ENCODE measurements around the gene TCL1B. TPM values are rescaled to one million over a fixed set of nuclear protein-coding genes. Genes with fewer than 3 reads are reported as not detected.

TCL1B gene
- total and polyA plus RNA-seq, 2 donors (not counting 3 experiments of a cell fraction or from before 2014, with no cell fraction given), result not detected

GRCh38 chr14:95722525-95723190, 36.4 kb downstream of the TCL1B start:
- Histone ChIP-seq H4K20me1 (replicated peaks; ENCODE audit: control insufficient read depth, extremely low read depth, insufficient read depth, low read length) (no peaks in the 10 kb centered on the region), H3K9ac (replicated peaks; ENCODE audit: extremely low read depth, insufficient read depth, low read length) (no peak overlapping the region), H3K4me3 (replicated peaks in 1 of 3; ENCODE audit: insufficient read depth in 1 of 3, low read depth in 1 of 3, low read length in 3 of 3) (no peak overlapping the region), H3K36me3 (ENCODE audit: control insufficient read depth in 2 of 2, extremely low read depth in 1 of 2, insufficient read depth in 2 of 2, low read length in 2 of 2) (no peaks in the 10 kb centered on the region), H3K9me3 (replicated peaks; ENCODE audit: control insufficient read depth, insufficient read depth, low read length) (no peaks in the 10 kb centered on the region), H2AFZ (ENCODE audit: low read depth, low read length) (no peak overlapping the region), H3K9me1 (replicated peaks; ENCODE audit: control insufficient read depth, extremely low read depth, insufficient read depth, low read length) (no peaks in the 10 kb centered on the region), H3K4me2 (ENCODE audit: insufficient read depth, low read length) (no peak overlapping the region), H3K27ac (ENCODE audit: insufficient read depth, low read depth, low read length) (no peak overlapping the region), H3K4me1 (ENCODE audit: control insufficient read depth, extremely low read depth, insufficient read depth, low read length) (no peaks in the 10 kb centered on the region), H3K79me2 (ENCODE audit: control insufficient read depth, insufficient read depth, low read length) (no peaks in the 10 kb centered on the region), H3K27me3 (ENCODE audit: control insufficient read depth in 2 of 2, insufficient read depth in 2 of 2, low read length in 2 of 2) (no peaks in the 10 kb centered on the region)
- FAIRE-seq (no peak), DNase-seq (ENCODE audit: low read depth, low spot score) (no peak)
- TF ChIP-seq MYC (IDR thresholded peaks at IDR 0.05; ENCODE audit: low read depth, low read length), result no peak
- TF ChIP-seq EZH2 (IDR thresholded peaks at IDR 0.05; ENCODE audit: borderline replicate concordance, low read depth, low read length, severe bottlenecking), result no peak
- TF ChIP-seq POLR2A (IDR thresholded peaks at IDR 0.05; ENCODE audit: low read depth, low read length), result no peak
- no peak for TF ChIP-seq GATA2 (IDR thresholded peaks at IDR 0.05; ENCODE audit: insufficient read depth, insufficient read length, low read depth, low read length)
- TF ChIP-seq FOS (IDR thresholded peaks at IDR 0.05; ENCODE audit: borderline replicate concordance, insufficient read depth, low read length), result no peak
- TF ChIP-seq, protein P1, sequence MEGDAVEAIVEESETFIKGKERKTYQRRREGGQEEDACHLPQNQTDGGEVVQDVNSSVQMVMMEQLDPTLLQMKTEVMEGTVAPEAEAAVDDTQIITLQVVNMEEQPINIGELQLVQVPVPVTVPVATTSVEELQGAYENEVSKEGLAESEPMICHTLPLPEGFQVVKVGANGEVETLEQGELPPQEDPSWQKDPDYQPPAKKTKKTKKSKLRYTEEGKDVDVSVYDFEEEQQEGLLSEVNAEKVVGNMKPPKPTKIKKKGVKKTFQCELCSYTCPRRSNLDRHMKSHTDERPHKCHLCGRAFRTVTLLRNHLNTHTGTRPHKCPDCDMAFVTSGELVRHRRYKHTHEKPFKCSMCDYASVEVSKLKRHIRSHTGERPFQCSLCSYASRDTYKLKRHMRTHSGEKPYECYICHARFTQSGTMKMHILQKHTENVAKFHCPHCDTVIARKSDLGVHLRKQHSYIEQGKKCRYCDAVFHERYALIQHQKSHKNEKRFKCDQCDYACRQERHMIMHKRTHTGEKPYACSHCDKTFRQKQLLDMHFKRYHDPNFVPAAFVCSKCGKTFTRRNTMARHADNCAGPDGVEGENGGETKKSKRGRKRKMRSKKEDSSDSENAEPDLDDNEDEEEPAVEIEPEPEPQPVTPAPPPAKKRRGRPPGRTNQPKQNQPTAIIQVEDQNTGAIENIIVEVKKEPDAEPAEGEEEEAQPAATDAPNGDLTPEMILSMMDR (IDR thresholded peaks at IDR 0.05; ENCODE audit: extremely low read depth in 1 of 2, insufficient read depth in 1 of 2, low read depth in 1 of 2, low read length in 2 of 2), result no peak
- no peak for TF ChIP-seq JUN (IDR thresholded peaks at IDR 0.05; ENCODE audit: borderline replicate concordance, insufficient read depth, insufficient read length, low read depth)
- TF ChIP-seq, protein P2, sequence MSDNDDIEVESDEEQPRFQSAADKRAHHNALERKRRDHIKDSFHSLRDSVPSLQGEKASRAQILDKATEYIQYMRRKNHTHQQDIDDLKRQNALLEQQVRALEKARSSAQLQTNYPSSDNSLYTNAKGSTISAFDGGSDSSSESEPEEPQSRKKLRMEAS (IDR thresholded peaks at IDR 0.05; ENCODE audit: insufficient read depth, insufficient read length), result no peak
- no peak for TF ChIP-seq POLR2AphosphoS5 (IDR thresholded peaks at IDR 0.05; ENCODE audit: insufficient read depth, low read depth, low read length)
- intact Hi-C loops (cut with micrococcal nuclease), result no loop called here
- dilution Hi-C loops (cut with MboI; ENCODE audit: extremely low pct_ligation_motif_present, low sequenced_read_pairs), result no loop called here
- ChIA-PET POLR2A (no interaction called here), CTCF (interaction anchor here (1.0 kb wide), 1 partner anchor 37 kb away, joined by 3 read pairs; no protein-coding TSS in a partner anchor)
- BruUV-seq (replicated peaks), result no TSS peak

All from endothelial cell of umbilical vein (primary cell).